ENCODE data around the gene PDE8A.

PDE8A gene

DNA sequence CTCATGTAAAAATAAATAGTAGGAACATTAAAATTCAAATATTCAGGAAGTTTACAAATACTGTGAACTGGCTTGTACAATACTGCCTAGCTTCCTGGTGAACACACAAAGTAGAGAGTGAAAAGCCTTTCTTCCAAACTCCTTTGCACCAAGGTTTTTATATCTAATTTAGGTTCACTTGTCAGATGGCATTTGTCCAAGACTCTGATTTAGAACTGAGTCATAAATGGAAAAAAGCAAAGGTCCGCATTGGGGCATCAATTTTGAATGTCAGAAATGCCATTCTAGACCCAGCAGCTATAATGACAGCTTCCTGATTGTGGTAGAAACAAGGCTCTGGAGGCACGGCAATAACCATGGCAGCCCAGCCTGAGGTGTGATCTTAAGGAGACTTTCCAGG is 160.7 kb downstream of the PDE8A start:
- CTCF ChIA-PET = interaction anchor here (0.7 to 1.2 kb wide), 2 partner anchors 27 to 427 kb away, joined by 3 to 5 read pairs; no protein-coding TSS in a partner anchor

DNA sequence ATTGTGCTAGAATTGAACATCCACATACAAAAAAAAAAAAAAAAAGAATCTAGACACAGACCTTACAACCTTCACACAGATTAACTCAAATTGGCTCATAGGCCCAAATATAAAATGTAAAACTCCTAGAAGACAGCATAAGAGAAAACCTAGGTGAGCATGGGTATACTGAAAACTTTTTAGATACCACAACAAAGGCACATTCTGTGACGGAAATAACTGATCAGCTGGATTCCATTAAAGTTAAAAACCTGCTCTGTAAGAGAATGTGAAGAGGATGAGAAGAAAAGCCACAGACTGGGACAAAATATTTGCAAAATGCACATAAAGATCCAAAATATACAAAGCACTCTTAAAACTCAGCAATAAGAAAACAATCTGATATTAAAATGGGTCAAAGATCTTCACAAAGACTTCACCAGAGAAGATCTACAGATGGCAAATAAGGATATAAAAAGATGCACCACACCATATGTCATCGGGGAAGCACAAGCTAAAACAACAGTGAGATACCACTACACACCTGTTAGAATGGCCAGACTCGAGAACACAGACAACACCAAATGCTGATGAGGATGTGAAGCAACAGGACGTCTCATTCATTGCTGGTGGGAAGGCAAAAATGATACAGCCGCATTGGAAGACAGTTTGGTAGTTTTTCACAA is 167.9 kb downstream of the PDE8A start:
- TF ChIP-seq, protein P1, sequence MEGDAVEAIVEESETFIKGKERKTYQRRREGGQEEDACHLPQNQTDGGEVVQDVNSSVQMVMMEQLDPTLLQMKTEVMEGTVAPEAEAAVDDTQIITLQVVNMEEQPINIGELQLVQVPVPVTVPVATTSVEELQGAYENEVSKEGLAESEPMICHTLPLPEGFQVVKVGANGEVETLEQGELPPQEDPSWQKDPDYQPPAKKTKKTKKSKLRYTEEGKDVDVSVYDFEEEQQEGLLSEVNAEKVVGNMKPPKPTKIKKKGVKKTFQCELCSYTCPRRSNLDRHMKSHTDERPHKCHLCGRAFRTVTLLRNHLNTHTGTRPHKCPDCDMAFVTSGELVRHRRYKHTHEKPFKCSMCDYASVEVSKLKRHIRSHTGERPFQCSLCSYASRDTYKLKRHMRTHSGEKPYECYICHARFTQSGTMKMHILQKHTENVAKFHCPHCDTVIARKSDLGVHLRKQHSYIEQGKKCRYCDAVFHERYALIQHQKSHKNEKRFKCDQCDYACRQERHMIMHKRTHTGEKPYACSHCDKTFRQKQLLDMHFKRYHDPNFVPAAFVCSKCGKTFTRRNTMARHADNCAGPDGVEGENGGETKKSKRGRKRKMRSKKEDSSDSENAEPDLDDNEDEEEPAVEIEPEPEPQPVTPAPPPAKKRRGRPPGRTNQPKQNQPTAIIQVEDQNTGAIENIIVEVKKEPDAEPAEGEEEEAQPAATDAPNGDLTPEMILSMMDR (conservative IDR thresholded peaks at IDR 0.05; ENCODE audit: low read depth) = no peak
- no peak for DNase-seq (ENCODE audit: low spot score)
- ChIA-PET CTCF (no interaction called here), POLR2A (ENCODE audit: low non-redundant PET) (no interaction called here)
- no peak overlapping the region for H3K27ac ChIP-seq

More for the DNA sequence above, 160.7 kb downstream of the PDE8A start:
- peak; percentile 65 for DNase-seq (ENCODE audit: low spot score)
- POLR2A ChIA-PET (ENCODE audit: low non-redundant PET) = no interaction called here
- TF ChIP-seq, protein P1 (conservative IDR thresholded peaks at IDR 0.05; ENCODE audit: low read depth) = no peak
- no peak overlapping the region for H3K27ac ChIP-seq

DNA sequence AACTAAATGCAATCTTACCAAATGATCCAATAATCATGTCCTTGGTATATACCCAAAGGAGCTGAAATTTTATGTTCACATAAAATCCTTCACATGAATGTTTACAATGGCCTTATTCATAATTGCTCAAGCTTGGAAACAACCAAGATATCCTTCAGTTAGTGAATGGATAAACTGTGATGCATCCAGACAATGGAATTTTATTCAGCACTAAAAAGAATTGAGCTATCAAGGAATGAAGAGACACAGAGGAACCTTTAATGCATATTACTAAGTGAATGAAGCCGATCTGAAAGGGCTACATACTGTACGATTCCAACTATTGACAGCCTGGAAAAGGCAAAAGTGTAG is 168.4 kb downstream of the PDE8A start:
- no peak overlapping the region for H3K27ac ChIP-seq
- ChIA-PET CTCF (no interaction called here), POLR2A (ENCODE audit: low non-redundant PET) (no interaction called here)
- TF ChIP-seq, protein P1 (conservative IDR thresholded peaks at IDR 0.05; ENCODE audit: low read depth) = no peak
- no peak for DNase-seq (ENCODE audit: low spot score)

DNA sequence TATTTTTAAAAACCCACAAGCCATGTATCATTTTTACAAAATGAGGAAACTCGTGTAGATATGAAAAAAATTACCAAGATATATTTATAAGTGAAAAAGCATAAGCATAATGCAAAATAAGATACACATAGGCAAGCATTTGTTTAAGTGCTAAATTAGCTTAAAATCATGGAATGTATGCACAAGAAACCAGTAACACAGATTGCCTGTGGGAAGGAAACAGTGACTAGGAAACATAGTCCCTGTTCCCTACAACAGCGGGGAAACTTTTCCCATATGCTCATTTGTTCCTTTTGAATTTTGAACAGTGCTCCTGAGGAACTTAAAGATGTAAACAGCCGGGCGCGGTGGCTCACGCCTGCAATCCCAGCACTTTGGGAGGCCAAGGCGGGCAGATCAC is 169.5 kb downstream of the PDE8A start:
- ChIA-PET POLR2A (ENCODE audit: low non-redundant PET) (no interaction called here), CTCF (no interaction called here)
- TF ChIP-seq, protein P1 (conservative IDR thresholded peaks at IDR 0.05; ENCODE audit: low read depth) = no peak
- no peak overlapping the region for H3K27ac ChIP-seq
- no peak for DNase-seq (ENCODE audit: low spot score)

DNA sequence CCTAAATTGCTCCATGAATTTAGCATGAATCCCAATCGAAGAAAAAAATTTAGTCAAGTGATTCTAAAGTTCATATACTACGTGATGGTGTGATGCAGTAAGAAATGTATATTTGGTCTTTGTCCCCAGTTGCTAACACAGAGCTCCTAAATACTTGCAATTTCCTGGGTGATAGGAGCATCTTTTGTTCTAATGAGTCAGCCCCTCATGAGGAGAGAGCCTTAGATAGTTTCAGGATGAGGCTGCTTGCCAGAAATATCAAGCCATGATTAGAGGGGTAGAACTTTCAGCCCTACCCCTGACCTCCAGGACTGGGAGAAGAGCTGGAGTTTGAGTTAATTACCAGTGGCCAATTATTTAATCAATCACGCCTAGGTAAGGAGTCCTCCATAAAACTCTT is 170.2 kb downstream of the PDE8A start:
- TF ChIP-seq, protein P1 (conservative IDR thresholded peaks at IDR 0.05; ENCODE audit: low read depth) = no peak
- ChIA-PET POLR2A (ENCODE audit: low non-redundant PET) (no interaction called here), CTCF (no interaction called here)
- DNase-seq (ENCODE audit: low spot score) = no peak
- H3K27ac ChIP-seq = no peak overlapping the region

DNA sequence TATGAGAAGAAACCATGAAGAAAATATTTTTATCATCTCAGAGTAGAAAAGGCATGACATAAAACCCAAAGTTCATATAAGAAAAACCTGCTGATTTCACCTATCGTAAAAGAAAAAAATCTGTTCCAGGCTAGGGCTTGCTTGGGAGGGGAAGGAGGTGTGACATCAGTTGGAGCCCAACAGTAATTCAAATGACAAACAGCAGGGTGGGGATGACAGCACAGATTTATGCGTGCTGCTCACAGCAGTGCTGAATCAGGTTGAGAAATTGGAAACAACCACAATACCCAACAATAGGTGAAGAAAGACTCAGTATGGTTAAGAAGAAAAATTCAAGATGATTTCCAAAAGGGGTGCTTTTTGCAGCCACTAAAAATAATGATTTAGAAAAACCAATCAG is 172.4 kb downstream of the PDE8A start:
- TF ChIP-seq, protein P1 (conservative IDR thresholded peaks at IDR 0.05; ENCODE audit: low read depth) = no peak
- H3K27ac ChIP-seq = no peak overlapping the region
- ChIA-PET POLR2A (ENCODE audit: low non-redundant PET) (no interaction called here), CTCF (no interaction called here)
- DNase-seq (ENCODE audit: low spot score) = no peak
